HCT116 (cell line): ENCODE measurements around the gene MORC1.

ENCODE experiments used
- CEBPB ChIP-seq: IDR thresholded peaks from 2 replicates; pipeline ENCODE4 v1.6.1; 2012; ENCODE audit warnings: low read depth
- CTCF ChIP-seq, 3 experiments: fragments of 200-600 bp in 1 of 3; sonication (generic) in 1 of 3; IDR thresholded peaks in 2 of 3; conservative IDR thresholded peaks in 1 of 3; 2 replicates each; pipeline ENCODE4 v1.5.1; 2012 to 2017; ENCODE audit warnings: low read depth in 2 of 3, low read length in 2 of 3, antibody characterized with exemption in 1 of 3, borderline replicate concordance in 1 of 3, control low read depth in 1 of 3, mild to moderate bottlenecking in 1 of 3, mixed read lengths in 1 of 3, mixed run types in 1 of 3, moderate library complexity in 1 of 3; ENCODE audit not compliant: insufficient read depth in 1 of 3
- POLR2A ChIP-seq: IDR thresholded peaks from 2 replicates; pipeline ENCODE4 v1.7.0; 2011; ENCODE audit warnings: borderline replicate concordance; ENCODE audit not compliant: insufficient read depth, insufficient read length; ENCODE audit errors: extremely low read depth
- RAD21 ChIP-seq: IDR thresholded peaks from 2 replicates; pipeline ENCODE4 v1.6.1; 2012; ENCODE audit warnings: low read depth, mild to moderate bottlenecking
- SRF ChIP-seq: IDR thresholded peaks from 2 replicates; pipeline ENCODE4 v1.6.1; 2012; ENCODE audit warnings: low read depth
- TCF7L2 ChIP-seq: IDR thresholded peaks from 2 replicates; pipeline ENCODE4 v1.7.0; 2011; ENCODE audit warnings: borderline replicate concordance, inconsistent platforms; ENCODE audit not compliant: insufficient read depth, insufficient read length; ENCODE audit errors: extremely low read depth

DNA sequence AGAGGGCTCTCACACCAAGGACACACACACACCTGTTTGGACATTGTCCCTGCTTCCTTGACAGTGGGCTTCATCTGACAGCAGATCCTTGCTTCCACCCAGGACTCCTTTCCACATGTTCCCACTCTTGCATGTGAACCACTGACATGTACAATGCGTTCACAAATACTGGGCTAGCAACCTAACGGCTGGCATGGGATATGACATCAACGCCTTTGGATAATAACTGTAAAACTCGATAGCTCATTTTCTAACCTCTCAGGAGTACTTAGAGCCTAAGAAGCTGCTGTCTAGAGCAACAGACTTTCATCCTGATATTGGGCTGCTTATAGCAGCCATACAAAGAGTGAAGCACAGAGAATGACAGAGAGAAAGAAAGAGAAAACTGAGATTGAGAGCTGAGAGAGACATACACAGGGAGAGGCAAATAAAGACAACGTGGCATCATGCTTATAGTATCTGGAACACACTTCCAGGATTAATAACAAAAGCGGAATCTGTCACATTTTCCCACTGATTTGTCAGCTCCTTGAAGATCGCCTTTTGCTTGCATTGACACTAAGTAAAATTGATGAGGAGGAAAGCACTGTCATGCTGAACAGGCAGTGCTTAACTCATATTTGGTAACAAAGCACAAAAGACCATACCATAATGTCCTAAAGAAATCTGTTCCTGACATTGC is 166.0 kb downstream of the MORC1 start:
- TF ChIP-seq SRF: no peak
- TF ChIP-seq CTCF (IDR thresholded peaks at IDR 0.05 in 2 of 3, conservative IDR thresholded peaks at IDR 0.05 in 1 of 3; ENCODE audit: borderline replicate concordance in 1 of 3, insufficient read depth in 1 of 3, low read depth in 2 of 3, low read length in 2 of 3): no peak
- TF ChIP-seq CEBPB: no peak
- no peak for TF ChIP-seq POLR2A
- TF ChIP-seq RAD21: no peak
- no peak for TF ChIP-seq TCF7L2
